ENCODE results near the gene APBB2.
"Not testable (repeated sequence)": the region's sequence is repeated elsewhere in the genome, so short reads cannot be mapped to it uniquely, and the experiment has no call there.

APBB2 gene

GRCh38 chr4:40820101-40820500 lies 394.2 kb downstream of the APBB2 start:
- no peak for DNase-seq

- DNase-seq = not testable (repeated sequence)
These were observed 397.2 kb downstream of the APBB2 start for GRCh38 chr4:40817157-40817556.

GRCh38 chr4:40812856-40813255 lies 401.5 kb downstream of the APBB2 start:
- DNase-seq = no peak

- DNase-seq = no peak
These were observed 402.0 kb downstream of the APBB2 start for GRCh38 chr4:40812386-40812785.

- no peak for DNase-seq
These were observed 402.4 kb downstream of the APBB2 start for GRCh38 chr4:40811956-40812355.

GRCh38 chr4:40808926-40809457 lies 405.4 kb downstream of the APBB2 start:
- DNase-seq = no peak

- DNase-seq = no peak
These were observed 409.7 kb downstream of the APBB2 start for GRCh38 chr4:40804598-40804997.

- no peak for DNase-seq
These were observed 414.3 kb downstream of the APBB2 start for GRCh38 chr4:40800064-40800463.

GRCh38 chr4:40789771-40790170 lies 424.6 kb downstream of the APBB2 start:
- no peak for DNase-seq

GRCh38 chr4:40789031-40789430 lies 425.3 kb downstream of the APBB2 start:
- DNase-seq = no peak

GRCh38 chr4:40788331-40788730 lies 426.0 kb downstream of the APBB2 start:
- DNase-seq = no peak

GRCh38 chr4:40785727-40786126 lies 428.6 kb downstream of the APBB2 start:
- DNase-seq = no peak

- no peak for DNase-seq
These were observed 431.5 kb downstream of the APBB2 start for GRCh38 chr4:40782876-40783275.

- no peak for DNase-seq
These were observed 436.3 kb downstream of the APBB2 start for GRCh38 chr4:40778090-40778489.

GRCh38 chr4:40769266-40769665 lies 445.1 kb downstream of the APBB2 start:
- peak; percentile 23 for DNase-seq

GRCh38 chr4:40763228-40763716 lies 451.1 kb downstream of the APBB2 start:
- DNase-seq = peak; percentile 96
